Loucy (cell line): ENCODE results near the gene FCN3.

Experiments used
- H2AFZ ChIP-seq: fragments of 200-600 bp; sonication (generic); 2 replicates; pipeline ENCODE4 v1.6.0; 2016; ENCODE audit warnings: antibody characterized with exemption, mild to moderate bottlenecking, low read length, moderate library complexity
- H3F3A ChIP-seq: fragments of 200-600 bp; 2 replicates; pipeline ENCODE4 v1.6.0; 2016; ENCODE audit warnings: antibody characterized with exemption, low read depth, mild to moderate bottlenecking
- H3K27me3 ChIP-seq: fragments of 200-600 bp; sonication (generic); 2 replicates; pipeline ENCODE4 v1.6.1; 2014; ENCODE audit warnings: low read length, mild to moderate bottlenecking; ENCODE audit not compliant: insufficient read depth, poor library complexity, severe bottlenecking
- H3K36me3 ChIP-seq: fragments of 200-600 bp; sonication (generic); 2 replicates; pipeline ENCODE4 v1.6.1; 2016; ENCODE audit warnings: low read length; ENCODE audit not compliant: insufficient read depth
- H3K4me1 ChIP-seq: fragments of 200-600 bp; sonication (generic); 2 replicates; pipeline ENCODE4 v1.5.1; 2014; ENCODE audit warnings: low read length, mild to moderate bottlenecking; ENCODE audit not compliant: insufficient read depth, poor library complexity, severe bottlenecking
- H3K4me2 ChIP-seq: fragments of 200-600 bp; sonication (generic); 2 replicates; pipeline ENCODE4 v1.6.0; 2014; ENCODE audit warnings: antibody characterized with exemption, low read length, low read depth, mild to moderate bottlenecking; ENCODE audit not compliant: poor library complexity, severe bottlenecking
- H3K4me3 ChIP-seq: fragments of 200-600 bp; sonication (generic); 2 replicates; pipeline ENCODE4 v1.5.1; 2014; ENCODE audit warnings: low read length, mild to moderate bottlenecking, mixed read lengths; ENCODE audit not compliant: poor library complexity, severe bottlenecking
- H3K79me2 ChIP-seq: fragments of 200-600 bp; sonication (generic); 2 replicates; pipeline ENCODE4 v1.6.1; 2014; ENCODE audit warnings: low read length; ENCODE audit not compliant: insufficient read depth
- H3K9ac ChIP-seq: fragments of 200-600 bp; sonication (generic); 2 replicates; pipeline ENCODE4 v1.6.0; 2014; ENCODE audit warnings: mild to moderate bottlenecking, low read depth, low read length, moderate library complexity; ENCODE audit not compliant: poor library complexity, severe bottlenecking
- H3K9me2 ChIP-seq: fragments of 200-600 bp; sonication (generic); replicated peaks from 2 replicates; pipeline ENCODE4 v1.6.1; 2016; ENCODE audit warnings: low read depth, low read length, mixed read lengths
- H3K9me3 ChIP-seq: fragments of 200-600 bp; sonication (generic); 2 replicates; pipeline ENCODE4 v1.6.1; 2014; ENCODE audit warnings: mild to moderate bottlenecking, antibody characterized with exemption, low read length, low read depth; ENCODE audit not compliant: insufficient read depth
- H4K20me1 ChIP-seq: fragments of 200-600 bp; sonication (generic); 2 replicates; pipeline ENCODE4 v1.6.0; 2014; ENCODE audit warnings: antibody characterized with exemption, low read length, mild to moderate bottlenecking; ENCODE audit not compliant: insufficient read depth, poor library complexity, severe bottlenecking
- CTCF ChIP-seq: fragments of 200-600 bp; sonication (generic); conservative IDR thresholded peaks from 2 replicates; pipeline ENCODE4 v1.5.1; 2014; ENCODE audit warnings: mild to moderate bottlenecking, antibody characterized with exemption, low read length
- EZH2phosphoT487 ChIP-seq: fragments of 200-600 bp; IDR thresholded peaks from 2 replicates; pipeline ENCODE4 v1.6.1; 2018; ENCODE audit warnings: antibody characterized with exemption, mild to moderate bottlenecking, moderate library complexity, borderline replicate concordance

Gene FCN3

DNA sequence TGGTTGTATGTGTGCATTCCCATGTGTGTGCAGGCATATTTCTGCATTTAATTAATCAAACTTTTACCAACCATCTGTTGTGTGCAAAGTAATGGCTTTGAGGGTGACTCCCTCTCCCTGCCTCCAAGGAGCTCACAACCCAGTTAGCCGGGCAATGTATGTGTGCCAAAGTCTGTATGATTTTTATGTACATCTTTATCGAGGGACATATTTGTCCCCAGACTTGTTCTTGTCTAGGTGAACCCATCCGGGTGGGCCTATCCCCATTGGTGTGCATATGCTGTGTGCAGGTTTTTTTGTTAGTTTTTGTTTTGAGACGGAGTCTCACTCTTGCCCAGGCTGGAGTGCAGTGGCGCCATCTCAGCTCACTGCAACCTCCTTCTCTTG lies 31.0 kb downstream of the FCN3 start:
- Histone ChIP-seq H3K9ac (peak overlapping the region; percentile 99), H3K36me3 (no peaks in the 10 kb centered on the region), H2AFZ (peak overlapping the region; percentile 5; the same call in 1 of the 2 replicates), H3K9me3 (no peaks in the 10 kb centered on the region), H3K9me2 (no peaks in the 10 kb centered on the region), H3K4me1 (peaks cover 22% of the 10 kb centered on the region), H3K4me3 (peak overlapping the region; percentile 94), H3K27me3 (no peaks in the 10 kb centered on the region), H3K79me2 (peaks cover 40% of the 10 kb centered on the region), H4K20me1 (no peaks in the 10 kb centered on the region), H3K4me2 (peak overlapping the region; percentile 97), H3F3A (no peaks in the 10 kb centered on the region)
- no peak for TF ChIP-seq EZH2phosphoT487
- TF ChIP-seq CTCF = 0 out of 2 replicates have a peak, but pooled peaks have one; percentile 14

DNA sequence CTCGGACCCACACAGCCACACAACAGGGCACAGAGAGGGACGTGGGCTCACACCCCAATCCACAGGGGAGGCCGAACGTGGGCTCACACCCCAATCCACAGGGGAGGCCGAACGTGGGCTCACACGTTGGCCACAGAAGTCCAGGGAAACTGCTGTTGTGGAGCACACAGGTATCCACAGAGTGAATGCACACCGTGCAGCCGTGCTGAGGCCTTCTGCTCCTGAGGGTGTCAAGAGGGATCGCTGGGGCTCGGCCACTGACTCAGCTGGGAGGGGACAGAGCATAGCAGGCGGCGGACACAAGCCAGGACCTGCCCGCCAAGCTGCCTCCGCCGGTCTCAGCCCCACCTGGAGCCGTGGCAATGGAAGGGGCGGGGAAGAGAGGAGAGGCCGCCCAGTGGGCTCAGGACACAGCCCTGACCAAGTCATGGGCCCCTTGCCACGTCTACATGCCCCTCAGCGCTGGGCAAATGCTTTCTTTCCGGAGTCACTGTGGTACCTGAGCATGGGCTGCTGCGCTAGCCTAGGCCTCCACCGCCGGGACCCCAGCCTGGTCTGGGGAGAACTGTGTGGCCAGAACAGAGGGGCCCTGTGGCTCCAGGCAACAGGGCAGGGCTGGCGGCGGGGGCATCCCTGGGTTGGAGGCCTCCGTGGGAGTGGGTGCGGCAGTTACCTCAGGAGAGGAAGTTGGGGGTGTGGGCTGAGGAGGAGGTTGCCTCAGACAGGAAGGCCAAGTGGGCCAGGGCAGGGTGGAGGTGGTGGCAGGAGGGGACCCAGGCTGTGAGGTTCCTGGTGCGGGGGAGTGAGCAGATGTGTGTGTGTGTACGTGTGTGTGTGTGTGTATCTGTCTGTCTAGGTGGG lies 31.6 kb downstream of the FCN3 start:
- H4K20me1 ChIP-seq = no peaks in the 10 kb centered on the region
- no peaks in the 10 kb centered on the region for H3K27me3 ChIP-seq
- H3K4me3 ChIP-seq = peak overlapping the region; percentile 94
- H3K79me2 ChIP-seq = peaks cover 40% of the 10 kb centered on the region
- H2AFZ ChIP-seq = peak overlapping the region; percentile 5; the same call in 1 of the 2 replicates
- no peaks in the 10 kb centered on the region for H3K9me2 ChIP-seq
- no peaks in the 10 kb centered on the region for H3K36me3 ChIP-seq
- peak overlapping the region; percentile 99 for H3K9ac ChIP-seq
- no peak for TF ChIP-seq CTCF
- no peak for TF ChIP-seq EZH2phosphoT487
- H3K4me2 ChIP-seq = peak overlapping the region; percentile 97
- no peaks in the 10 kb centered on the region for H3F3A ChIP-seq
- no peaks in the 10 kb centered on the region for H3K9me3 ChIP-seq
- peaks cover 22% of the 10 kb centered on the region for H3K4me1 ChIP-seq

DNA sequence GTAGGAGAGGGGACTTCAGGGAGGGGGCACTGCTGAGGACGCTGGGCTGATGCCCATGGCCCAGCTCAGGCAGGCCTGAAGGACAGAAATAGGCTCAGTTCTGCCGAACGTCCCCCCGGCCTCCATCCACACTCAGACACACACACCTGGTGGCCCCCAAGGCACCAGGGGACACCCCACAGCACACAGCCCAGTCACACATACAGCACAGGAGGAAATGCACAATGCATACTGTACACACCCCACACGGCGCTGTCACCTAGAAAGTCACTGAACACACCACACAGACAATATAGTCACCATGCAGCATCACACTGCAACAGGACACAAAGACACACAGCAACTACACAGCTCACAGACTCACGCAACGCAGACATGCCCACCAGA lies 32.2 kb downstream of the FCN3 start:
- H3K27me3 ChIP-seq = no peaks in the 10 kb centered on the region

More for the DNA sequence above, 32.2 kb downstream of the FCN3 start:
- Histone ChIP-seq H3K79me2 (peaks cover 40% of the 10 kb centered on the region), H3K9ac (peak overlapping the region; percentile 99), H2AFZ (peak overlapping the region; percentile 5; the same call in 1 of the 2 replicates), H3K36me3 (no peaks in the 10 kb centered on the region), H3K9me2 (no peaks in the 10 kb centered on the region), H3K4me1 (peaks cover 22% of the 10 kb centered on the region), H3K4me2 (peak overlapping the region; percentile 97), H4K20me1 (no peaks in the 10 kb centered on the region), H3F3A (no peaks in the 10 kb centered on the region), H3K4me3 (peak overlapping the region; percentile 94), H3K9me3 (no peaks in the 10 kb centered on the region)
- TF ChIP-seq CTCF (no peak), EZH2phosphoT487 (no peak)
